PC-3 (cell line): ENCODE results near the gene GSDME. TPM values are rescaled to one million over a fixed set of nuclear protein-coding genes. Genes with fewer than 3 reads are reported as not detected.

Source experiments
- ATAC-seq: fragments of 200-7000 bp; cut with Tn5 transposase; 2 replicates; pipeline ENCODE4 v1.9.1; 2020; ENCODE audit warnings: mild to moderate bottlenecking, moderate library complexity
- BruUV-seq: library from RNA; stranded (reverse); fragments of 400-500 nt; replicated peaks from 2 replicates; lab custom pipeline; 2021; lab: Mats Ljungman, UMichigan
- CTCF ChIA-PET: fragments of 300-600 bp; sonication (Branson Sonifier 250); formaldehyde crosslinking; loops from one replicate; lab custom pipeline; 2022; ENCODE audit warnings: antibody characterized with exemption; lab: Charles Lee
- POLR2A ChIA-PET: fragments of 300-600 bp; sonication (Branson Sonifier 250); formaldehyde crosslinking; loops from one replicate; lab custom pipeline; 2022; ENCODE audit warnings: antibody characterized with exemption; ENCODE audit not compliant: unreplicated experiment; lab: Charles Lee
- DNase-seq: peaks from one replicate; pipeline ENCODE4 v3.0.0-alpha.2; 2015
- H2AFZ ChIP-seq: fragments of 300-600 bp; sonication (generic); 2 replicates; pipeline ENCODE4 v1.6.0; 2016; ENCODE audit warnings: antibody characterized with exemption, low read length
- H3F3A ChIP-seq: fragments of 300-600 bp; sonication (generic); one replicate; pipeline ENCODE4 v1.6.0; 2017; ENCODE audit warnings: antibody characterized with exemption, low read length, control low read depth, mild to moderate bottlenecking; ENCODE audit not compliant: unreplicated experiment
- H3K27ac ChIP-seq: fragments of 300-600 bp; sonication (generic); 2 replicates; pipeline ENCODE4 v1.5.1; 2016; ENCODE audit warnings: mild to moderate bottlenecking, low read length
- H3K27me3 ChIP-seq: fragments of 300-600 bp; sonication (generic); 2 replicates; pipeline ENCODE4 v1.6.1; 2016; ENCODE audit warnings: low read length, mixed read lengths
- H3K36me3 ChIP-seq: fragments of 300-600 bp; sonication (generic); 2 replicates; pipeline ENCODE4 v1.6.1; 2016; ENCODE audit warnings: low read depth, mixed run types, low read length, mixed read lengths
- H3K4me1 ChIP-seq: fragments of 300-600 bp; sonication (generic); 2 replicates; pipeline ENCODE4 v1.5.1; 2016; ENCODE audit warnings: low read length; ENCODE audit not compliant: insufficient read depth
- H3K4me2 ChIP-seq: fragments of 300-600 bp; sonication (generic); 2 replicates; pipeline ENCODE4 v1.6.0; 2016; ENCODE audit warnings: low read length
- H3K4me3 ChIP-seq: fragments of 300-600 bp; sonication (generic); 2 replicates; pipeline ENCODE4 v1.5.1; 2016; ENCODE audit warnings: mild to moderate bottlenecking, low read length, mixed read lengths
- H3K79me2 ChIP-seq: fragments of 300-600 bp; sonication (generic); 2 replicates; pipeline ENCODE4 v1.6.1; 2017; ENCODE audit warnings: low read length, mixed read lengths
- H3K9ac ChIP-seq: fragments of 300-600 bp; sonication (generic); 2 replicates; pipeline ENCODE4 v1.6.0; 2016; ENCODE audit warnings: mild to moderate bottlenecking, low read length
- H3K9me2 ChIP-seq: fragments of 300-600 bp; sonication (generic); replicated peaks from 2 replicates; pipeline ENCODE4 v1.6.1; 2016; ENCODE audit warnings: mixed run types, low read length, mixed read lengths
- H3K9me3 ChIP-seq: fragments of 300-600 bp; sonication (generic); 2 replicates; pipeline ENCODE4 v1.6.1; 2016; ENCODE audit warnings: low read length, mixed read lengths
- H4K20me1 ChIP-seq: fragments of 300-600 bp; sonication (generic); 2 replicates; pipeline ENCODE4 v1.6.1; 2016; ENCODE audit warnings: low read length, mixed read lengths
- EZH2 ChIP-seq: fragments of 300-600 bp; sonication (generic); IDR thresholded peaks from one replicate; pipeline ENCODE4 v1.6.1; 2017; ENCODE audit warnings: antibody characterized with exemption, mild to moderate bottlenecking, low read length; ENCODE audit not compliant: unreplicated experiment
- EZH2phosphoT487 ChIP-seq: fragments of 300-600 bp; sonication (generic); IDR thresholded peaks from 2 replicates; pipeline ENCODE4 v1.6.1; 2018; ENCODE audit warnings: mild to moderate bottlenecking, antibody characterized with exemption, low read length, borderline replicate concordance
- intact Hi-C: fragments of 100-400 bp; cut with micrococcal nuclease; formaldehyde crosslinking; loops from 2 replicates; pipeline ENCODE4 v1.9.0; 2023
- total RNA-seq: library from RNA; depleted of rRNA; stranded (reverse); fragments of >200 nt; gene quantifications from 2 replicates; pipeline ENCODE4 v1.2.3, GENCODE V29; 2014
- TF ChIP-seq, protein P1 (sequence below): fragments of 300-600 bp; sonication (generic); conservative IDR thresholded peaks from 2 replicates; pipeline ENCODE4 v1.5.1; 2017; ENCODE audit warnings: antibody characterized with exemption, low read depth, mild to moderate bottlenecking, low read length

The GSDME gene
- total RNA-seq, 1 experiment from 2014 or later = 12.0 TPM

DNA sequence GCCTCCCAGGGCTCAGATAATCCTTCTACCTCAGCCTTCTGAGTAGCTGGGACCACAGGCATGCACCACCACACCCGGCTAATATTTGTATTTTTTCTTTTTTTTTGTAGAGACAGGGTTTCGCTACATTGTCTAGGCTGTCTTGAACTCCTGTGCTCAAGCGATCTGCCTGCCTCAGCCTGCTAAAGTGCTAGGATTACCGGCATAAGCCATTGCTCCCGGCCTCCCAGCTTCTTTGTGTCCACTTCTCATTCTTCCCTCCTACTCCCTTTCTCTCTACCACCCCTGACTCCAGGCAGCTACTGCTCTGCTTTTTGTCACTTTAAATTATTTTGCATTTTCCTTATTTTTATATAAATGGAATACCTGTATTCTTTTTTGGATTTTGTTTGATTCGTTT, 100.7 kb downstream of the GSDME start:
- no peak overlapping the region for H2AFZ ChIP-seq
- no TSS peak for BruUV-seq
- TF ChIP-seq EZH2phosphoT487 = no peak
- TF ChIP-seq, protein P1, sequence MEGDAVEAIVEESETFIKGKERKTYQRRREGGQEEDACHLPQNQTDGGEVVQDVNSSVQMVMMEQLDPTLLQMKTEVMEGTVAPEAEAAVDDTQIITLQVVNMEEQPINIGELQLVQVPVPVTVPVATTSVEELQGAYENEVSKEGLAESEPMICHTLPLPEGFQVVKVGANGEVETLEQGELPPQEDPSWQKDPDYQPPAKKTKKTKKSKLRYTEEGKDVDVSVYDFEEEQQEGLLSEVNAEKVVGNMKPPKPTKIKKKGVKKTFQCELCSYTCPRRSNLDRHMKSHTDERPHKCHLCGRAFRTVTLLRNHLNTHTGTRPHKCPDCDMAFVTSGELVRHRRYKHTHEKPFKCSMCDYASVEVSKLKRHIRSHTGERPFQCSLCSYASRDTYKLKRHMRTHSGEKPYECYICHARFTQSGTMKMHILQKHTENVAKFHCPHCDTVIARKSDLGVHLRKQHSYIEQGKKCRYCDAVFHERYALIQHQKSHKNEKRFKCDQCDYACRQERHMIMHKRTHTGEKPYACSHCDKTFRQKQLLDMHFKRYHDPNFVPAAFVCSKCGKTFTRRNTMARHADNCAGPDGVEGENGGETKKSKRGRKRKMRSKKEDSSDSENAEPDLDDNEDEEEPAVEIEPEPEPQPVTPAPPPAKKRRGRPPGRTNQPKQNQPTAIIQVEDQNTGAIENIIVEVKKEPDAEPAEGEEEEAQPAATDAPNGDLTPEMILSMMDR = no peak
- TF ChIP-seq EZH2 = no peak
- H4K20me1 ChIP-seq = no peaks in the 10 kb centered on the region
- DNase-seq (no peak), ATAC-seq (no peak)
- H3K4me1 ChIP-seq = no peaks in the 10 kb centered on the region
- intact Hi-C loops = no loop called here
- H3F3A ChIP-seq = no peaks in the 10 kb centered on the region
- H3K9me3 ChIP-seq = no peaks in the 10 kb centered on the region
- no peak overlapping the region for H3K4me3 ChIP-seq
- H3K4me2 ChIP-seq = no peak overlapping the region
- H3K27ac ChIP-seq = no peak overlapping the region
- ChIA-PET CTCF (no interaction called here), POLR2A (no interaction called here)
- no peaks in the 10 kb centered on the region for H3K9me2 ChIP-seq
- no peaks in the 10 kb centered on the region for H3K27me3 ChIP-seq
- no peaks in the 10 kb centered on the region for H3K79me2 ChIP-seq
- H3K36me3 ChIP-seq = no peaks in the 10 kb centered on the region
- H3K9ac ChIP-seq = no peak overlapping the region

DNA sequence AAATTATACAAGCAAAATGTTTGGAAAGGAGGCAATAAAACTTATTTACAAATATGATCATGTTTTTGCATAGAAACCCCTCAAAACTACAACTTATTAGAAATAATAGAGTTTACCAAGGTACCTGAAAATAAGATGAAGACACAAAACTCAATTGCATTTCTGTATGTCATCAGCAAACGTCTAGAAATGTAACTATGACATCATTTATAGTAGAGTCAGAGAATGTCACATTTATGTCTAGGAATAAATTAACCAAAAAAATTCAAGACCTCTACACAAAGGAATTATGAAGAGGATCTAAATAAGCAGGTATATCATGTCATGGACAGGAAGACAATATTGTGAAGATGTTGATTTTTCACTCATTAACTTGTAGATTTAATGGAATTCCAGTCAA, 103.0 kb downstream of the GSDME start:
- no peak overlapping the region for H3K27ac ChIP-seq

More for the DNA sequence above, 103.0 kb downstream of the GSDME start:
- Histone ChIP-seq H3K4me3 (no peak overlapping the region), H3K9me3 (no peaks in the 10 kb centered on the region), H2AFZ (no peak overlapping the region), H3K4me1 (no peaks in the 10 kb centered on the region), H3K36me3 (no peaks in the 10 kb centered on the region; the same call in 1 of the 2 replicates), H3K4me2 (no peak overlapping the region), H3K79me2 (no peaks in the 10 kb centered on the region), H4K20me1 (no peaks in the 10 kb centered on the region), H3F3A (no peaks in the 10 kb centered on the region), H3K9me2 (no peaks in the 10 kb centered on the region), H3K9ac (no peak overlapping the region), H3K27me3 (no peaks in the 10 kb centered on the region)
- ATAC-seq = no peak
- CTCF ChIA-PET = no interaction called here
- no TSS peak for BruUV-seq
- POLR2A ChIA-PET = no interaction called here
- intact Hi-C loops = no loop called here
- TF ChIP-seq EZH2 = no peak
- TF ChIP-seq EZH2phosphoT487 = no peak
- TF ChIP-seq, protein P1 = no peak
- no peak for DNase-seq
